HG03565 (cell line): ENCODE results near the gene HECW1.

Source experiments
- ATAC-seq: cut with Tn5 transposase; IDR thresholded peaks from one replicate; pipeline ENCODE4 v1.9.1; 2021; ENCODE audit warnings: mild to moderate bottlenecking, moderate library complexity; ENCODE audit not compliant: unreplicated experiment

The HECW1 gene

DNA sequence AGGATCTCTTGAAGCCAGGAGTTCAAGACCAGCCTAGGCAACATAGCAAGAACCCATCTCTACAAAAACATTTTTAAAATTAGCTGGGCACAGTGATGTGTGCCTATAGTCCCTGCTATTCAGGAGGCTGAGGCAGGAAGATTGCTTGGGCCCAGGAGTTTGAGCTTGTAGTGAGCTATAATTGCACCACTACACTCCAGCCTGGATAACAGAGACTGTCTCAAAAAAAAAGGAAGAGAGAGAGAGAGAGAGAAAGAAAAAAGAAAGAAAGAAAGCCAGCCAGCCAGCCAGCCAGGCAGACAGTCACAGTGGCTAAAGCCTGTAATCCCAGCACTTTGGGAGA is 375.3 kb downstream of the HECW1 start:
- no peak for ATAC-seq

DNA sequence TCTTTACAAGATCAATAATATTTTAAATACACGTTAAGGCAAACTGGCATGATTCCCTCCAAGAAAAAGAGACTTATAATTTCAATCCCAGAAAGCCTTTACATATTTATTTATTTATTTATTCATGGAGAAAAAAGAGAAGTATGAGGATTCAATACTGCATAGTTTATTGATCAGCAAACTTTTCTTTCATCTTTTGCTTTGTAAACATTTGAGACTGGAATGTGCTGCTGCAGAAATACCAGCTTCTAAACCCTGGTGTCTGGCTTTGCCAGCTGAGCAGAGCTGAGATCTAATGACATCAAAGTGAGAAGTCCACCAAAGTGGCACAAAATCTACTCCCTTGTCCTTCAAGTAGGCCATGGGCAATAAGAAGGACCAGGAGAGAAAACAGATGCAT is 376.8 kb downstream of the HECW1 start:
- no peak for ATAC-seq

DNA sequence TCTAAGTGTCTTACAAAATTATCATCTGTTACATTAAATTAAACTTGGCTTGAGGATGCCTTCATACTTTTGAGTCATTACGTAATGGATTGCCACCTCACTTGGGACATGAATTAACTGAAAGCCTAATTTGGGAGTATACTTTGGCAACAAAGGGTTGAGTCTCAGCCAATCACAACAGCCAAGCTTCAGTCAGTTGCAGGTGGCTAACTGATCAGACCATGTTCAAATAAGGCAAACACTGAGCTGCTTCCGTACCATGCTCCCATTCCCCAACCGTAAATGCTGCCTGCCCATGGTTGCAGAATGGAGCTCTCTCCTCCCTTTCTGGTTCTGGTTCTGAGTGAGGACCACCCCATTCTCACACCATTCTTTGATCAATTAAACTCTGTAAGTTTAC is 377.6 kb downstream of the HECW1 start:
- ATAC-seq, result no peak

DNA sequence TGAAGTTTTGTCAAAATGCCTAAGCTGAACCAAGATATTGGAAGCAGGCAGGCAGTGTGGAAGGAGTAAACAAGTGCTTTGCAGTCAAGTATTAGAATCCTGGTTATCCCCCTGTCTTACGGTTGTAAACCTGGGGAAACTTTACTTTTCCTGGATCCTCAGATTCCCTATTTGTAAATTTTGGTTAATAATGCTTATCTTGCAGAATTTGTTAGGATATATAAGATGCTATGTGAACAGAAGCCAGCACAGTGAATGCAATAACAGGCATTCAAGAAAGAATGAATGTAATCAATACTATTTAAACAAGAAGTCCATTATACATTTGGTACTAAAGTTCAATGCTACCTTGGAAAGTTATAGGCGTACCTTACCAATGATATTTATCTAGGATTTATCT is 378.7 kb downstream of the HECW1 start:
- ATAC-seq, result no peak

DNA sequence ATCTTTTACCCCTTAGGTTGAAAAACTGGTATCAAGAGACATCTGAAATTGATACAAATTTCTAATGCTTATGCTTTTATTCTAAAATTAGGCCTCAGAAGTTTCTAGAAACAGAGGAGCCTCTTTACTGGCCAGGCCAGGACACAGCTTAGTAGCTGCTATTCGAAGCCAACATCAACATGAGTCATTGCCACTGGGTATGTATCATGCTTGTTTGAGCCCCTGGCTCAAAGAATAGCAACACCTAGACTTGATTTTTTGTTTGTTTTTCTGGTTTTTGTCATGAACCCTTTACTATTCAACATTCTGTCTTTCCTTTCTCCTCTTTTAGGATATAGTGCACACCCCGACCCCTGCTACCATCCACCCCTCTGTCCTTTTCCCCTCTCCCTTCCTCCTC is 379.5 kb downstream of the HECW1 start:
- ATAC-seq, result no peak

DNA sequence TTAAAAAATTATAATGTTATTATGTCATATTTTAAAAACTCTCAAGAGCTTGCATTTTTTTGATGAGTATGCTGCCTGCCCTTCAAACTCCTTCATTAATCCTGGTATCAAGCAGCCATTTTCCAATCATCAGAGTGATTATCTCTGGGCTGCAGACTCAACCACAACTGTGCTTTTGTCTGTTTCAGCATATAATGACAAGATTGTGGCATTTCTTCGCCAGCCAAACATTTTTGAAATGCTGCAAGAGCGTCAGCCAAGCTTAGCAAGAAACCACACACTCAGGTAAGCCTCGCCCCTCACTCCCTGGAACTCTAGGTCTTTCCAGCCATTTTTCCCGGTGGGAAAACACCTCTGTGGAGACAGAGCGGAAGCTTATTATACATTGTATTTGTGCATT is 380.4 kb downstream of the HECW1 start:
- ATAC-seq, result no peak

DNA sequence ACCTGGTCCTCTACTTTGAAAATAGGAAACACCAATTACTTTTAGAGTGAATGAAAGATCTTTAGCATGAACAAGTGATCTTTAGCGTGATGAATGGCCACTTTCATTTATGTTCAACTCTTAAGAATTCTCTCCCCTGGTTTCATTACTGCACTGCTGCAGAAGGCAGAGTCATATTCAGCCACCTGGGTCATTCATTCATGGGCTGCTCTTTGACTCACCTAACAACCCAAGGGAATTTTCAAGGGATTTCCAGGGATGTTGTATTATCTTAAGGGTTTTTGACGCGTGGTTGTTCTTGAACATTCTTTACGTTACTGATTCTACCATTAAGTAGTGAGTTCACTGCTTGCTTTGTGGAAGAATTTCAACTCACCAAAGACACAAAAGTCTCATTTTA is 383.1 kb downstream of the HECW1 start:
- no peak for ATAC-seq

DNA sequence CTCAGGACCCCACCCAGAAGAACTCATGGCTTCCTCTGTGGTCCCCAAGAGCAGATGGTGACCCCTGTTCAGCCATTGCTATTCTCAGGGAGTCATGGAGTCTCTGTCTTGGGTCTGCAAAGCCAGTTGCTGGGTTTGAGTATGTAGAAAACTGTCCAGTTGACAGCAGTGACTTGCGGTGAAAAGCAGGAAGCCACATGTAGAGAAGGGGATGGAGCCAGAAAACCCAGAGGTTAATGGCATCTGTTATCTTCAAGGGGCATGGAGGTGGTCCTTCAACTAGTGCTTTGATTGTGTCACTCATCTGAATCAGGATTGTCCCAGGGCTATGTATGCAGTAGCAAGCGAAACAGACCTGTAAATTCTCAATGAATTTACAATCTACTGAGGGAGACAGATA is 384.1 kb downstream of the HECW1 start:
- no peak for ATAC-seq

DNA sequence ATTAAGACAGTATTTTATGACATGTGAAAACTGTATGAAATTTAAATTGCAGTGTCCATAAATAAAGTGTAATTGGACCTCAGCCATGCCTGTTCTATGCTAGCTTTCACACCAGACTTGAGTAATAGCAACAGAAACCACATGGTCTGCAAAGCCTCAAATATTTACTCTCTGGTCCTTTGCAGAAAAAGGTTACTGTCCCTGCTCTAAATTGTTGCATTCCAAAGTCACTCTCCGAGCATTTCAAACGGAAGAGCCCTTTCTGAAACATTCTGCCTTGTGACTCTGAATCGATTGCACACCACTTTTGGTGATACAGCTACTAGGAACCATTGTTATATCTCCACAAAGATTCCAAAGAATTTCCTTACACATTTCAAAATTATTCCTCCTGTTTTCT is 389.4 kb downstream of the HECW1 start:
- ATAC-seq, result no peak

DNA sequence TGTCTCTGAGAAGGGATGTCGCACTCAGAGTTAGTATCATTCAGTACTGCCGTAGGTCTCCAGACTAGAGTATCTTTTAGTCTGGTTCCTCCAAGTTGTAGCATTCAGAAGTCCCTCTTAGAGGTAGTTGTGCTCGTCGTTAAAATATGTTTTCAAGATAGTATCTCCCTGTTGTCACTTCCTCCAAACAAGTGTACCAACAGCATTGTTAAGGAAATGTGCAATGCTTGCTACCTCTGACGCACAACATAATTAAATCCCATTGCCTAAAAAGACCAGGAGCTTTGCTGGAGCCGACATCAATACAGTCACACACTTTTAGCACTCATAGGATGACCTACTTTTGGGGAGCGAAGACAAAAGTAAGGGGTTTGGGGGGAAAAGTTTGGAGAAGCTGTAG is 390.5 kb downstream of the HECW1 start:
- no peak for ATAC-seq

DNA sequence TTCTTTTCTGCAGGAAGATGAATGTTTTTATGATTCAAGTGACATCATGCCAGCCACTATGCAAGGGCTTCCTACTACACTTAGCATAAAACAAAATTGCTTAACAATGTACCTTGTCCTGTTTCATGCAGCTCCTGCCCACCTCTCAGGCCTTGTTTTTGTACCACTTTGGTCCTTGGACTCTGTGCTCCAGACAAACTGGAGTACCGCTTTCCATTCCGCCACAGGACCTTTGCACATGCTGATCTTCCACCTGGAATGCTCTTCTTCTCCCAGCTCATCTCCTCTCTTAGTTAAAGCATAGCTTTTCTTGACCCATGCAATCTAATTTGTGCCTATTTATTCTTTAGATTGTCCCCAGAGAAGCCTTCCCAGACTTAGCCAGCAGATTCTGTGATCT is 393.0 kb downstream of the HECW1 start:
- no peak for ATAC-seq

DNA sequence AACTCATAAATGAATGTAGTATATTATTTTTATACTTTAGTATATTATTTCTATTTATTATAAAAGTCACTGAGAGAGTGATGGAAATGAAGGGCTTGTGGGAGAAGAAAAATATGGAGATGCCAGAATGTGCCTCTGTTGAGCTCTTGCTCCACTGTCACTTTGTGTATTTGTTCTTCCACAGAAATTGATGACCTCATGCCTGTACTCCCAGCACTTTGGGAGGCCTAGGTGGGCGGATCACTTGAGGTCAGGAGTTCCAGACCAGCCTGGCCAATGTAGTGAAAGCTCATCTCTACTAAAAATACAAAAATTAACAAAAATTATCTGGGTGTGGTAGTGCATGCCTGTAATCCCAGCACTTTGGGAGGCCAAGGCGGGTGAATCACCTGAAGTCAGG is 394.0 kb downstream of the HECW1 start:
- ATAC-seq, result no peak

DNA sequence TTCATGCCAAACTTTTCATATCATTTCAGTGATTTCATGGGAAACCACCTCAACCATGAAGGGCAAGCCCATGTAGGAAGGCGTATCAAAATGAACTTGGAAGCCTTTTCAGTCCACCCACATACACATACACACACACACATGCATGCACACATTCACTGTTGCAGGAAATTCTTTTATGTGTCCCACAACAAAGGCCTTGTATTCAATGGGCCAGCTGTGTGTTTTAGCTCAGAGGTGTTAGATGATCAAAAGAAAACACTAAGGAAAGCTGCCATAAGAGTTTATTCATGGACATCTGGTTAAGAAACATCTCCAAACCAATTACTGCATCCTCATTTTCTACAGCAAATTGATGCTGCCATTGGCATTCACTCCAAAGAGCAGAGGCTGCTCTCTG is 396.0 kb downstream of the HECW1 start:
- no peak for ATAC-seq

DNA sequence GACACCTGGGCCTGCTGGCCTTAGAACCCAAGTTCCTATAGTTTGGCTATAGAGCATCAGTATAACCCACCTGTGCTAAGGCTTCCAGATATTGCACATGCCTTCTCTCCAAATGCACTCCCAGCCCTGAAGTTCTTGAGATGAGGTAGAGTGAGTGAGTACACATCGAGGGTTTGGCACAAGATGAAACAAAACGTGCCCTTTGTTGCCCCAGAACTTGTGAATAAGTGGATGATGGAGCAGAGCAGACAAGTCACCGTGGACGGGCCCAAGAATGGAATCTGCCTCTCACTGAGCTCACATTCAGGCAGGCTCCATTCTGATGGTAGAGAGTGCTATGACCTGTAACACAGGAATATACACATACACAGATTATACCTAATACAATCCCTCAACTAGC is 397.5 kb downstream of the HECW1 start:
- no peak for ATAC-seq

DNA sequence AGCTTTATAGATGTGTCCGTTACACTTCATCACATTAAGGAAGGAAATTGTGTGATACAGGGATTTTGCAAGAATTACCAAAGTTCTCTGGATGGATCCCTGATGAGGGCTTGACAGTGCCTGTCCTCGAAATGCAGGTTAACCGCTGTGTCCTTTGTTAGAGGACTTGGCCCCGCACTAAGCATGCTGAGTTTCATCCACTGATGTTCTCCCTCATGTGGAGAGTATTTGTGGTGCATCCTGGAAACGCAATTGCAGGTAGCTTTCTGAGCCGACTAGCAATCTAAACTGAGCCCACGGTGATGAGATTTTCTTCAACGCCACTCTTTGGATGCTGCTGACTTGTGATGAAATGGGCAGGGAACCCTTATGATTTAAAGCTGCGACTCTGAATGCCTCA is 398.6 kb downstream of the HECW1 start:
- ATAC-seq, result no peak

DNA sequence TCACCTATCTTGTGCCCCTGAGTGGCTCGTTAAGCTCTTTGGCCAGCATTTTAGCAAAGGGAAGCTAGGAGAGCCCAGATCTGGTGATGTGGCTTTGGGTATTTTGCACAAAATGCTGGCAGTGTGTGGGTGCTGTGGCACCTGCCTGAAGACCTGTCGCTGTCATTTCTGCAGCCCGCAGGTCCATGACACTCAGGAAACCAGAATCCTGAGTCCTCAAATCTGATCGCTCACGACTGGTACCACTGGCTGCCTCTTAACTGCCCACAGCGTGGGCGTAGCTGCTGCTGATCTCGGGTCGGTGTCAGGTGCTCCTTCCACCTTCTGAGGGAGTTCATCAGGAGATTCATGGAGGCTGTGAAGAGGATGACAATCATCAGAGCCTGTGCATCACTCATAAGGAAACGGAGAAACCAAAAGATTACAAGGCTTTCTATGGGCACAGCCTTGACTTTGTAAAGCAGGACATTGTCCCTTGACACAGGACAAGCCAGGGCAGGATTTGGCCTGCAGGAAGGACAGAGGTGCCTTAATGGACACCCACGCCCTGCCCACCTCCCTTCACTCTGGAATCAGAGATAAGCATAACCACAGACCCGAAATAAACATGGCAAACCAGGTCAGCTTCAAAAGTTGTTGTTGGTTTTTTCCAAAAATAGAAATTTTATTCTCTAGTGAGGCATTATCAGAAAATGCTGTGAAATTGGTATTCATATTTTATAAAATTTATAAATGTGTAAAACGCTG is 399.5 kb downstream of the HECW1 start:
- no peak for ATAC-seq

DNA sequence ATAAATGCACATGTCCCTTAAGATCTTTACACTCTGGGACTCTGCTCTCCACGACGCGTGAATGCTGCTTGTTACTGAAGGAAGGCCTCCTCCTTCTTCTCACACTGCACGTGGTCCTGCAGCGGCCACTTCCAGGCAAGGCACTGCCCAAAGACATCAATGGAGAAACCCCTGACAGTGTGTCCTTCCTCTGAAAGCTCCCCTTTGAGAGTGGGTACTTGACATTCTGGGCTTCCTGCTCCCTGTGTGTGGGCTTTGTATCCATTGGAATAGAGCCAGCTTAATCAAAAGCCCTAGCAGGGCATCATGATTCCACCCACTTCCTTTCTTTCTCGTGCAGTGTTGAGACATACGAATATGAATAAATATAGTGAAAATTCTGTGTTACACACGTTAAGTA is 400.8 kb downstream of the HECW1 start:
- ATAC-seq, result no peak

DNA sequence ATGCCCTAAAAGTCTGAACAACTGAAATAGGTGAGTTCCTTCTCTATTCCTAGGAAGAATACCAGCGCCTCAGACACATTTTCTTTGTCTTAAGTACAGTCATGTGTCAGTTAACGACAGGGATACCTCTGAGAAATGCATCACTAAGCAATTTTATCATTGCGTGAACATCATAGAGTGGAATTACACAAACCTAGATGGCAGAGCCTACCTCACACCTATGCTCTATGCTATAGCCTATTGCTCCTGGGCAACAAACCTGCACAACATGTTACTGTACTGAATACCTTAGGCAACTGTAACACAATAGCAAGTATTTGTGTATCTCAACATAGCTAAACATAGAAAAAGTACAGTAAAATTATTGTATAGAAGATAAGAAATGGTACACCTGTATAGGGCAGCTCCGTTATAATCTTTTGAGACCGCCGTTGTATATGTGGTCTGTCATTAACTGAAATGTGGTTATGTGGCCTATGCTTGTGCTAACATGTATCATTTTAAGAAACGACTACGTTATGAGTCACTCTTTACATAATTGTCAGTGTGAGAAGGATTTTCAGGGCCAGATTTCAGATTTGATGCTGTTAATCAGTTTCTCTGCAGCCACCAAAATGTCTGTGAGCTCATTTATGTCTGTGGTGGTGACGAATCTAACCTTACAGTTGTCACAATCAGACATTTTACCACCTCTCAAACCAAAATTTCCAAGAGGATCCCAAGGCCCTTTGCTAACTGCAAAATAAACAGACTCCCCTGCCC is 404.3 kb downstream of the HECW1 start:
- ATAC-seq, result peak; percentile 60

DNA sequence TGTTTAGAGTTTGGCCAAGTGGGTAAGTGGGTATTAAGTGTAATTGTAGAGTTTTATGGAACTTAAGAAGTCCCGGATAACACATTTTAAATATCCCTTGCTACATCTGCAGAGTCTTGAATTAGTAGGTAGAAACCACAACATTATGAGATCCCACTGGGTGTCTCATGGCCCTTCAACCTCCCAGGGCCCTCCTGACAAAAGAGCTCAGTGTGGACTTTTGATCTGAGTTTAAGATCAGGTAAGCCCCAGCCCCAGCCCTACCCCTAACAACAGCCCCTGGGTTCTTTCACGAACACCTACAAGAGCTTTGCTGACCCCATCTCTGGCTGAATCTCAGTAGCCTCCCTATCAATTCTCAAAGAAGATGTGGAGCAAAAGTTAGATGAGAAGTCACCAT is 405.0 kb downstream of the HECW1 start:
- no peak for ATAC-seq

DNA sequence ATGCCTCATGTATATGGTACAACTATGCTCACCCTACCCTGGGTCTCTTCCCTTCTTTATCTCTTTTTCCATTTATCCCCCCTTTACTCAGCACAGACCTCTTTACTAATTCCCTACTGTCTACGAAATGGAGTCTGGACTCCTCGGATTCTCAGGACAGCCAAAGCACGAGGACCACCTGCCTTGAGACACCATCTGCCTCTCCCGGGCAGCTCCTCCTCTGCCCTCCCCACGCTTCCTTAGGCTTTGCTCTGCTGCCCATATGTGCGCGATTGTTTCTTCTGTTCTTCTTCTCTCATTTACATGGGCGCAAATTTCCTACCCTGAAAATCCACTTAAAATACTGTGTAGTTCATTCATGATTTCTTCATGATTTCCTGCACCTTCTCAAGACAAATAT is 407.8 kb downstream of the HECW1 start:
- ATAC-seq, result no peak

DNA sequence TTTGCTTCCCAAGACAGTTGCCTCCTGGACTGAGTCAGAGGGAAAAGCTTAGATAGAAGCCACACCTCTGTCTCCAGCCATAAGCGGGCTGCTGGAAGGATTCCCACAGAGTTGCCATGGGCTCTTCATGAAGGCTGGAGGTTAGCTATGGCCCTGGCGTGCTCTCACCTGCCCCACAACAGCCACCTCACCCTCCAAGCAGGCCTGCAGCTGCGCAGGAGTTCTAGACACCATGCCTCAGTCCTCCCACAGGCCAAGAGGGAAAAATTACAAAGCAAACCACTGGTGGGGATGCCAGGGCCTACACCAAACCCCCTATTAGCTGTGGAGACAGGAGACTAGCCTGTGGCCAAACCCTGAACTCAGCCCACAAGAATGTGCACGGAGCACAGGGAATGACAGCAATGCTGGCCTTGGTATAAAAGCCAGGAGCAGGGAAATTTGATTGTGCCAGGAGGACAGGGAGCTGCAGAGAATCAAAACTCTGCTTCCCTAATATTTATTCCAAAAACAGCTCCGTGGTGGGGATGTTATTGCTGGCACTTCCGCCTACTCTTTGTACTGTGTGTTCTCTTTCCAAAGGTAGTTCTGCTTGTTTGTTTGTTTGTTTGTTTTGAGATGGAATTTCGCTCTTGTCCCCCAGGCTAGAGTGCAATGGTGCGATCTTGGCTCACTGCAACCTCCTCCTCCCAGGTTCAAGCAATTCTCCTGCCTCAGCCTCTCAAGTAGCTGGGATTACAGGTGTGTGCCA is 410.1 kb downstream of the HECW1 start:
- ATAC-seq, result no peak
